IMR-90 (cell line): Measurements from ENCODE around the gene RBMS3. TPM values are rescaled to one million over a fixed set of nuclear protein-coding genes. Genes with fewer than 3 reads are reported as not detected.

Source experiments
- ATAC-seq: fragments of 200-7000 bp; cut with Tn5 transposase; 2 replicates; pipeline ENCODE4 v1.9.1; 2020; ENCODE audit warnings: low read depth, mild to moderate bottlenecking, moderate library complexity
- BruUV-seq: library from RNA; stranded (reverse); fragments of 400-500 nt; replicated peaks from 2 replicates; lab custom pipeline; 2021; lab: Mats Ljungman, UMichigan
- CTCF ChIA-PET: fragments of 300-600 bp; formaldehyde crosslinking; extraction: SDS; loops from one replicate; lab custom pipeline; 2021; ENCODE audit warnings: antibody characterized with exemption; lab: Yijun Ruan, JAX
- POLR2A ChIA-PET: fragments of 300-600 bp; sonication (Branson Sonifier 250); formaldehyde crosslinking; loops from one replicate; lab custom pipeline; 2022; ENCODE audit warnings: antibody characterized with exemption; ENCODE audit not compliant: unreplicated experiment; lab: Charles Lee
- DNase-seq: peaks from one replicate; pipeline ENCODE4 v3.0.0; 2013
- H2AFZ ChIP-seq: replicated peaks from 2 replicates; pipeline ENCODE3; 2013; ENCODE audit warnings: low read length, mild to moderate bottlenecking; ENCODE audit not compliant: poor library complexity
- H2AK5ac ChIP-seq: 2 replicates; pipeline ENCODE4 v1.6.1; 2013; ENCODE audit warnings: low read depth, low read length, inconsistent platforms
- H2AK9ac ChIP-seq: replicated peaks from 2 replicates; pipeline ENCODE3; 2013; ENCODE audit warnings: mild to moderate bottlenecking, low read depth, low read length, moderate library complexity; ENCODE audit not compliant: poor library complexity
- H2BK120ac ChIP-seq: 2 replicates; pipeline ENCODE4 v1.6.1; 2013; ENCODE audit warnings: low read depth, low read length, inconsistent platforms
- H2BK15ac ChIP-seq: 3 replicates; pipeline ENCODE4 v1.6.1; 2013; ENCODE audit warnings: low read depth, low read length, inconsistent platforms
- H2BK20ac ChIP-seq: 2 replicates; pipeline ENCODE4 v1.6.1; 2013; ENCODE audit warnings: low read depth, mild to moderate bottlenecking, inconsistent platforms, low read length, moderate library complexity
- H2BK5ac ChIP-seq: 2 replicates; pipeline ENCODE4 v1.6.1; 2013; ENCODE audit warnings: mild to moderate bottlenecking, low read depth, low read length, inconsistent platforms; ENCODE audit not compliant: poor library complexity, severe bottlenecking
- H3K14ac ChIP-seq: replicated peaks from 2 replicates; pipeline ENCODE4 v1.6.1; 2013; ENCODE audit warnings: low read depth, low read length, inconsistent platforms
- H3K18ac ChIP-seq: 2 replicates; pipeline ENCODE4 v1.6.1; 2013; ENCODE audit warnings: low read depth, low read length, control low read depth
- H3K23ac ChIP-seq: 2 replicates; pipeline ENCODE4 v1.6.1; 2013; ENCODE audit warnings: low read depth, low read length, inconsistent platforms
- H3K27ac ChIP-seq: 2 replicates; pipeline ENCODE4 v1.5.1; 2013; ENCODE audit warnings: mild to moderate bottlenecking, control low read depth, low read length; ENCODE audit not compliant: insufficient read depth
- H3K27me3 ChIP-seq: 2 replicates; pipeline ENCODE4 v1.6.1; 2013; ENCODE audit warnings: low read length; ENCODE audit not compliant: control insufficient read depth, insufficient read depth
- H3K36me3 ChIP-seq: 2 replicates; pipeline ENCODE4 v1.6.1; 2013; ENCODE audit warnings: low read length, mixed read lengths; ENCODE audit not compliant: control insufficient read depth, insufficient read depth
- H3K4ac ChIP-seq: 2 replicates; pipeline ENCODE4 v1.6.1; 2013; ENCODE audit warnings: low read depth, low read length, inconsistent platforms
- H3K4me1 ChIP-seq: 2 replicates; pipeline ENCODE4 v1.6.1; 2013; ENCODE audit warnings: low read length, mixed read lengths; ENCODE audit not compliant: control insufficient read depth, insufficient read depth
- H3K4me2 ChIP-seq: 2 replicates; pipeline ENCODE4 v1.6.1; 2013; ENCODE audit warnings: low read depth, mild to moderate bottlenecking, control low read depth, low read length, moderate library complexity
- H3K4me3 ChIP-seq: 2 replicates; pipeline ENCODE4 v1.5.1; 2013; ENCODE audit warnings: low read depth, mild to moderate bottlenecking, control low read depth, low read length, moderate library complexity; ENCODE audit not compliant: insufficient read depth
- H3K56ac ChIP-seq: 2 replicates; pipeline ENCODE4 v1.6.1; 2013; ENCODE audit warnings: low read length, inconsistent platforms; ENCODE audit not compliant: insufficient read depth; ENCODE audit errors: extremely low read depth
- H3K79me1 ChIP-seq, 2 experiments: 2 replicates each; pipeline ENCODE4 v1.6.1; 2013; ENCODE audit warnings: low read length in 2 of 2, inconsistent platforms in 1 of 2, low read depth in 1 of 2
- H3K9ac ChIP-seq: 2 replicates; pipeline ENCODE4 v1.6.1; 2013; ENCODE audit warnings: low read depth, low read length, control low read depth
- H3K9me1 ChIP-seq: 2 replicates; pipeline ENCODE4 v1.6.1; 2013; ENCODE audit warnings: low read length, inconsistent platforms; ENCODE audit not compliant: insufficient read depth
- H3K9me3 ChIP-seq: 2 replicates; pipeline ENCODE4 v1.6.1; 2013; ENCODE audit warnings: low read length; ENCODE audit not compliant: control insufficient read depth, insufficient read depth
- H4K20me1 ChIP-seq: 2 replicates; pipeline ENCODE4 v1.6.1; 2013; ENCODE audit warnings: low read length, inconsistent platforms; ENCODE audit not compliant: insufficient read depth
- H4K5ac ChIP-seq: 2 replicates; pipeline ENCODE4 v1.6.1; 2013; ENCODE audit warnings: mild to moderate bottlenecking, low read depth, low read length, control low read depth
- H4K8ac ChIP-seq, 2 experiments: 2 replicates each; pipeline ENCODE4 v1.6.1; 2013; ENCODE audit warnings: low read depth in 2 of 2, low read length in 2 of 2, control low read depth in 1 of 2, inconsistent platforms in 1 of 2
- H4K91ac ChIP-seq: 2 replicates; pipeline ENCODE4 v1.6.1; 2013; ENCODE audit warnings: low read depth, low read length, inconsistent platforms; ENCODE audit not compliant: insufficient read depth
- FOS ChIP-seq: fragments of 150-350 bp; IDR thresholded peaks from 2 replicates; pipeline ENCODE4 v1.6.1; 2016; ENCODE audit warnings: low read depth, low read length
- MAFK ChIP-seq: IDR thresholded peaks from 2 replicates; pipeline ENCODE4 v1.6.1; 2012; ENCODE audit warnings: low read depth, low read length, improper control_type of control experiment
- WGBS, 2 experiments: methylation state at CpG; one replicate each; pipeline versions ENCODE4 v1.1.5 to v1.1.7; 2013; ENCODE audit warnings: missing lambda C conversion rate in 2 of 2; ENCODE audit not compliant: insufficient read length in 1 of 2; ENCODE audit errors: extremely low coverage in 2 of 2; 5-methylcytosine and 5-hydroxymethylcytosine counted together
- dilution Hi-C: fragments of 300-500 bp; cut with HindIII; formaldehyde crosslinking; loops from one replicate; pipeline ENCODE4 v1.14.3; 2018; ENCODE audit warnings: low sequenced_read_pairs; ENCODE audit not compliant: unreplicated experiment
- in situ Hi-C: fragments of 300-500 bp; cut with MboI; formaldehyde crosslinking; loops from 3 replicates; pipeline ENCODE4 v1.14.3; 2019; ENCODE audit warnings: low sequenced_read_pairs, inconsistent platforms, mixed read lengths
- intact Hi-C: fragments of 100-400 bp; cut with micrococcal nuclease; formaldehyde crosslinking; loops from 2 replicates; pipeline ENCODE4 v1.10.0; 2022
- polyA plus RNA-seq, 3 experiments: library from polyadenylated mRNA; depleted of rRNA; stranded (reverse); fragments of >200 nt; gene quantifications; 2 replicates each; pipeline ENCODE4 v1.2.3, GENCODE V29; 2012; ENCODE audit warnings: low replicate concordance in 1 of 3
- total RNA-seq: library from RNA; depleted of rRNA; stranded (reverse); fragments of >200 nt; gene quantifications from 2 replicates; pipeline ENCODE4 v1.2.3, GENCODE V29; 2012

The RBMS3 gene
- total and polyA plus RNA-seq, 2 of the 4 experiments (the other 2 are of a cell fraction) = 15.2 to 127 TPM

DNA sequence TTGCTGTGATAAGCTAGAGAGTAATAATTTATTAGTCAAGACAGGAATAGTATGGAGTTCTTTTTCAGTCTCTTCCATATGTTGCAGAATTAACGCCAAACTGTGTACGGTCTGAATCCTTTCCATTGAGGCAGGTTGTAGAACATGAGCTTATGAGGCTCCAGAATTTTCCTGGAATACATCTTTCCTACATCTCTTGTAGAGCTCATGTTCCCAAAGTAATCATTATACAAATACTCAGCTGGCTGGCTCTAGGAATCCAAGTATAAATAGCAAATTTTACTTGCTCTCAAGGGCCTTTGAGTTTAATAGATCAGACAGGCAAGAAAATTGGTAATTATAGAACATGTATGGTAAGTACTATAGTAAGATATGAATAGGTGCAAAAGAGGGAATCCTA lies 419.4 kb downstream of the RBMS3 start:
- Histone ChIP-seq H2BK15ac (no peak overlapping the region), H2AK5ac (no peak overlapping the region), H2BK120ac (no peak overlapping the region), H4K20me1 (no peaks in the 10 kb centered on the region), H3K27ac (no peak overlapping the region), H4K91ac (no peak overlapping the region), H3K9me3 (0 out of 2 replicates have a peak, but pooled peaks cover 7% of the 10 kb centered on the region), H3K18ac (no peak overlapping the region), H4K8ac (no peak overlapping the region), H2AFZ (no peak overlapping the region), H3K4ac (no peak overlapping the region), H3K36me3 (peaks cover 2% of the 10 kb centered on the region; the same call in 1 of the 2 replicates), H3K27me3 (no peaks in the 10 kb centered on the region), H3K56ac (no peak overlapping the region), H3K9ac (no peak overlapping the region), H3K79me1 (peaks cover 9 to 26% of the 10 kb centered on the region in 2 experiments), H3K9me1 (peaks cover 4% of the 10 kb centered on the region; the same call in 1 of the 2 replicates), H2BK20ac (no peak overlapping the region), H3K23ac (no peak overlapping the region), H4K5ac (no peak overlapping the region), H3K14ac (no peak overlapping the region), H2BK5ac (no peak overlapping the region), H3K4me1 (peaks cover 10% of the 10 kb centered on the region), H3K4me2 (no peak overlapping the region), H2AK9ac (no peak overlapping the region), H3K4me3 (no peak overlapping the region)
- ATAC-seq (no peak), DNase-seq (no peak)
- ChIA-PET POLR2A (no interaction called here), CTCF (no interaction called here)
- dilution Hi-C loops = no loop called here
- BruUV-seq = no TSS peak
- intact Hi-C loops = no loop called here
- WGBS, 2 experiments = no CpG with 5 or more reads among the region's 2 CpGs
- in situ Hi-C loops = no loop called here
- TF ChIP-seq FOS (no peak), MAFK (no peak)
